Activated naive CD4-positive, alpha-beta T cell treated with anti-CD3 and anti-CD28 coated beads, Interleukin-2, amount 50 U/mL, for 24 hours (primary cell): ENCODE results near the gene KCNQ1OT1.

Source experiments
- H3K27ac Mint-ChIP-seq: one replicate; pipeline ENCODE4 v1.8.0; 2021; ENCODE audit warnings: mild to moderate bottlenecking, mixed read lengths
- H3K27me3 Mint-ChIP-seq: one replicate; pipeline ENCODE4 v1.8.0; 2021; ENCODE audit warnings: mixed read lengths
- H3K36me3 Mint-ChIP-seq: one replicate; pipeline ENCODE4 v1.8.0; 2021; ENCODE audit warnings: mixed read lengths
- H3K4me1 Mint-ChIP-seq: one replicate; pipeline ENCODE4 v1.8.0; 2021; ENCODE audit warnings: mixed read lengths
- H3K4me3 Mint-ChIP-seq: one replicate; pipeline ENCODE4 v1.8.0; 2021; ENCODE audit warnings: mild to moderate bottlenecking, mixed read lengths
- H3K9me3 Mint-ChIP-seq: one replicate; pipeline ENCODE4 v1.8.0; 2021; ENCODE audit warnings: mixed read lengths

The KCNQ1OT1 gene

GRCh38 chr11:2578929-2579270 lies 120.9 kb downstream of the KCNQ1OT1 start:
- Mint-ChIP-seq H3K27ac (no peak overlapping the region), H3K4me1 (no peaks in the 10 kb centered on the region), H3K4me3 (no peak overlapping the region), H3K36me3 (no peaks in the 10 kb centered on the region), H3K9me3 (no peaks in the 10 kb centered on the region), H3K27me3 (no peaks in the 10 kb centered on the region)

GRCh38 chr11:2577991-2578928 lies 121.5 kb downstream of the KCNQ1OT1 start:
- Mint-ChIP-seq H3K36me3 (no peaks in the 10 kb centered on the region), H3K27me3 (no peaks in the 10 kb centered on the region), H3K27ac (no peak overlapping the region), H3K9me3 (no peaks in the 10 kb centered on the region), H3K4me3 (no peak overlapping the region), H3K4me1 (no peaks in the 10 kb centered on the region)

GRCh38 chr11:2577031-2577990 lies 122.5 kb downstream of the KCNQ1OT1 start:
- H3K27ac Mint-ChIP-seq: no peak overlapping the region
- no peaks in the 10 kb centered on the region for H3K36me3 Mint-ChIP-seq
- H3K9me3 Mint-ChIP-seq: no peaks in the 10 kb centered on the region
- no peaks in the 10 kb centered on the region for H3K4me1 Mint-ChIP-seq
- no peaks in the 10 kb centered on the region for H3K27me3 Mint-ChIP-seq
- H3K4me3 Mint-ChIP-seq: no peak overlapping the region

DNA sequence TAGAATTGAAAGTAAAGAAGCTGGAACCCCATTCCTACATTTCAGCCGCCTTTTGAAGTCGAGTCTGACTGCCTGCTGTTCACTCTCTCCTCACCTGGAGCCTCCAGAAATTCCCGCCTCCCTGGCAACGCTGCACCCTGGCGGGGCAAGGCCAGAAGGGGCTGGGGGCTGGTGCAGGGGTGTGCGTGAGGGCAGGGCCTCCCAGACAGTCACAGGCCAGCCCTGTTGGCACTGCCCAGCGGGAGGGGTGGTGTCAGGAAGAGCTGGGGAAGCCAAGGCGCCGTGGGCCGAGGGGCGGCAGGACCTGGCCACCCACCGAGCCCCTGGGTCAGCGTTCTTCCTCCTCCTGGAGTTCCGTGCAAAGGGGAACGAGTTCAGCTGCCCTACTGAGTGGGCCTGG lies 123.2 kb downstream of the KCNQ1OT1 start:
- Mint-ChIP-seq H3K4me1 (no peaks in the 10 kb centered on the region), H3K27ac (no peak overlapping the region), H3K4me3 (no peak overlapping the region), H3K36me3 (no peaks in the 10 kb centered on the region), H3K9me3 (no peaks in the 10 kb centered on the region), H3K27me3 (no peaks in the 10 kb centered on the region)

DNA sequence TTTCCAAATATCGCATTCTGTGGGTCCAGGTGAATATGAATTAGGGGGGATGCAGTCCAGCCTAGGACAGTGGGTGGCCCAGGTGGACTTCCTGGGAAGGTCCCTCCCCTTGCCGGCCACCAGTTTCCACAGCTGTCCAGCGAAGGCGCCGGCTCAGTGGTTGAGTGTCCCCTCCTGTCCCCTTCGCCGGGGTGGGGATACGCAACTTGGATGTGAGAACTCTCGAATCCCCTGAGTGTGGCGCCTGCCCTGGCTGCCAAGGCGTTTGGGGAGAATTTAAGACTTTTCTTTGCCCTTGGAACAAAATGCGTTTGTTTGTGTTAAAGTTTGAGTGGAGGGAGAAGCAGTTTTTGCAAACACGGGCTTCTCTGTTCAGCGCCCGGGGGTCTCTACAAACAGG lies 123.7 kb downstream of the KCNQ1OT1 start:
- Mint-ChIP-seq H3K4me3 (no peak overlapping the region), H3K4me1 (no peaks in the 10 kb centered on the region), H3K27ac (no peak overlapping the region), H3K9me3 (no peaks in the 10 kb centered on the region), H3K27me3 (no peaks in the 10 kb centered on the region), H3K36me3 (no peaks in the 10 kb centered on the region)

DNA sequence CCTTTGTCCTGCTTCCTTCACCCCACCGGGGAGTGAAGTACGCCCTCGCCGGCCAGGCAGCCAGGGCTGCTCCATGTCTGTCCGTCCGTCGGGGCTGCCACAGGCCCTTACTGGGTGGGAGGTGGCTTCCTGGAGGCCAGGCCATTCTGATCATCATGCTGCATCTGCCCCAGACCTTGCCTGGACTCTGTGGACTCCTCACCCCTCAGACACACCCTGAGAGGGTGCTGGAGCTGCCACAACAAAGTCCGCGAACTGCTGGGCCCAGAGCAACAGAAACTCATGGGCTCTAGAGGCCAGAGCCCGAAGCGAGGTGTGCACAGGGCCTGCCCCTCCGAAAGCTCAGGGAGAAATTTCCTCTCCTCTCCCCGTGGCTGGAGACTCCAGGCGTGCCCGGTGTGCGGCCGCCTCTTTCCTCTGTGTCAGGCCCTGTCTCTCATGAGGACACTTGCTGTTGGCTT lies 124.2 kb downstream of the KCNQ1OT1 start:
- Mint-ChIP-seq H3K4me3 (no peak overlapping the region), H3K9me3 (no peaks in the 10 kb centered on the region), H3K27ac (no peak overlapping the region), H3K4me1 (no peaks in the 10 kb centered on the region), H3K36me3 (no peaks in the 10 kb centered on the region), H3K27me3 (no peaks in the 10 kb centered on the region)

DNA sequence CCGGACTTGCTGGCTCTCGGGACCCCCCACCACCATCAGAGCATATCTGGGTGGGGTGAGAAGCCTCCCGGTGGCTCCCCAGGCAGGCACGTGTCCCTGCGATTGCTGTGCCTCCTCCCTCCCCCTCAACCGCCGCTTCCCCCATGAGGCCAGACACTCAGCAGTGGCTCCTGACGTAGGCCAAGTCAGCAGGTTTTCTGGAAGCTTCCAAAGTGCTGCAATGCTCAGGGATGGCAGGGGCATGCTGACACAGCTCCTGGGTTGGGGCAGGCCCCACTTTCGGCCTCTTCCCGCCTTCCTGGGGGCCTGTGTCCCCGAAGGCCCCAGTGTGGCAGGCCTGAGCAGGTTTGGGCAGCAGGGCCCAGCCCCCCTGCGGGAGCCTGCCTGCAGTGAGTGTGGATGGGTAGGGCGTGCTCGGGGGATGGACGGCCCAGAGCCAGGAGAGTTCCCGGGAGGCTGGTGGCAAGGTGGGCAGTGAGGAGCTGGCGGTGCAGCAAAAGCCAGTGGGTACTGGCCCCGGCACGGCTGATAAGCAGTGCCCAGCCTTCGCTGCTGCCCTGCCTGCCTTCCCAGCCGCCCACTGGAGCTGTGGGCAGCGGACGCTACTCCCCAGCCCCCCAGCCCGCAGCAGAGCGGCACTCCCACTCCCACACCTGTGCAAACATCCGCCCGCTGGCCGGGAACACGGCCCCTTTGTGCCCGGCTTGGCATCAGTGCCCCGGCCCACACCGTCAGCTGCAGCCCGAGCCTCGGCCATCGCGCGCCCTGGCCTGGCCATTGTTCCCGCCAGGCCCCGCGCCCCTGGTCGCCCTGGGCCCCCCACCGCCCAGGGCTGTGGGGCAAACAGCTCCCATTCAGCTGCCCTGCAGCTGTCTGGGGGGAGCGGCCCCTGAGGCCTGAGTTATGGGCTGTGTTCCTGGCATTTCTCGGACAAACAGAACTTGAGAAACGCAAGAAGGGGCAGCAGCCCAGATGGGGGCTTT lies 125.0 kb downstream of the KCNQ1OT1 start:
- H3K36me3 Mint-ChIP-seq: no peaks in the 10 kb centered on the region
- no peak overlapping the region for H3K4me3 Mint-ChIP-seq
- no peaks in the 10 kb centered on the region for H3K27me3 Mint-ChIP-seq
- no peaks in the 10 kb centered on the region for H3K4me1 Mint-ChIP-seq
- H3K27ac Mint-ChIP-seq: no peak overlapping the region
- no peaks in the 10 kb centered on the region for H3K9me3 Mint-ChIP-seq

GRCh38 chr11:2574043-2574552 lies 125.7 kb downstream of the KCNQ1OT1 start:
- Mint-ChIP-seq H3K4me1 (no peaks in the 10 kb centered on the region), H3K27me3 (no peaks in the 10 kb centered on the region), H3K36me3 (no peaks in the 10 kb centered on the region), H3K9me3 (no peaks in the 10 kb centered on the region), H3K27ac (no peak overlapping the region), H3K4me3 (no peak overlapping the region)

GRCh38 chr11:2573240-2574042 lies 126.4 kb downstream of the KCNQ1OT1 start:
- Mint-ChIP-seq H3K9me3 (no peaks in the 10 kb centered on the region), H3K27ac (no peak overlapping the region), H3K4me3 (no peak overlapping the region), H3K36me3 (no peaks in the 10 kb centered on the region), H3K4me1 (no peaks in the 10 kb centered on the region), H3K27me3 (no peaks in the 10 kb centered on the region)

DNA sequence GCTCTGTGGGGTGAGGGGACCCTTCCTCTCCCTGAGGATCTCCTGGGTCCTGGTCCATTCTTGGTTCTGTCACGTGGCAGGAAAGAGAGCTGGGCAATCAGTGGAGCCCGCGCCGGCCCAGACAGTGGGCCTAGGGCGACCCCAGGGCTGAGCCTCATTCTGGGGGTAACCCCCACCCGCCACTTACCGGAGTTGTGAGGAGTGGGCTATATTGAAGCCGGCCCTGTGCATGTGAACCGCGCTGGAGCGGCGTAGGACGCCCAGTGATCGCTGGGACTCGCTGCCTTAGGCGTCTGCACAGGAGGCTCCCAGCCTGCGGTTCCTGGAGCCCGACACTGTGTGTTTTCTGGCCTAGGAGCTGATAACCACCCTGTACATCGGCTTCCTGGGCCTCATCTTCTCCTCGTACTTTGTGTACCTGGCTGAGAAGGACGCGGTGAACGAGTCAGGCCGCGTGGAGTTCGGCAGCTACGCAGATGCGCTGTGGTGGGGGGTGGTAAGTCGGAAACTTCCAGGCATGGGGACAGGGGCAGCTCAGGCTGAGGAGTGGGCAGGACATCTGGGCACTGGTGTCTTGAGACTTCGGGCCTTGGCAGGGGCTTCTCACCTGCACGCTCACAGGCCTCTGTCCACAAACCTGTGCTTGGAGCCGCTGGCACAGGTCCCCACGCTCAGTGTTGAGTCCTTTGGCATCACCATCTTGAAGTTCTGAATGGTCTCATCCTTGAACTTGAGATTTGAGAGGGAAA lies 127.1 kb downstream of the KCNQ1OT1 start:
- Mint-ChIP-seq H3K9me3 (no peaks in the 10 kb centered on the region), H3K27me3 (no peaks in the 10 kb centered on the region), H3K27ac (no peak overlapping the region)

DNA sequence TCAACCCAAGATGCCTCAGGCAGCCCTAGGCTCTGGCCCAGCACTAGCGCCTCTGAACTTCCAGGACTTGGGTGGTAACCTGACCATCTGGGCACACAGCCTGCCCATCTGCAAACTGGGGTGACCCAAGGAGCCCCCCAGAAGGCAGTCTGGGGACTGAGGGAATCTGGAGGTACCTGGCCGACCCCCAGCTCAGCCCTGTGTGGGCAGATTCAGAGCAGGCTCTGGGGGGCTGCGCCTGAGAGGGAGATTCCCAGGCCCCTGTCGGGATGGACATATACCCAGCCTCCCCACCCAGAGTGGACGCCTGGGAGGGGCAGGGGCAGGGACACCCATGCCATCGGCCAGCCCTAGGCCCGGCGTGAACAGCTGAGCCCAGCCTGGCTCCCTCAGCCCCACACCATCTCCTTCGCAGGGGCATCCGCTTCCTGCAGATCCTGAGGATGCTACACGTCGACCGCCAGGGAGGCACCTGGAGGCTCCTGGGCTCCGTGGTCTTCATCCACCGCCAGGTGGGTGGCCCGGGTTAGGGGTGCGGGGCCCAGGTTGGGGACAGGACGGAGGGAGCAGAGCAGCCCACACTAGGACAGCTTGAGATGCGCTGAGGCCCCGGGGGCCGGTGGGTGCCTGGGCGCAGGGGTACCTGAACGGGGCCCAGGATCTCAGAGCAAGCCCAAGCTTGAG lies 128.1 kb downstream of the KCNQ1OT1 start:
- H3K27ac Mint-ChIP-seq: no peak overlapping the region
- H3K4me1 Mint-ChIP-seq: no peaks in the 10 kb centered on the region
- no peak overlapping the region for H3K4me3 Mint-ChIP-seq
- no peaks in the 10 kb centered on the region for H3K36me3 Mint-ChIP-seq
- H3K27me3 Mint-ChIP-seq: no peaks in the 10 kb centered on the region
- H3K9me3 Mint-ChIP-seq: no peaks in the 10 kb centered on the region

More for the DNA sequence above, 127.1 kb downstream of the KCNQ1OT1 start:
- no peaks in the 10 kb centered on the region for H3K36me3 Mint-ChIP-seq
- H3K4me3 Mint-ChIP-seq: no peak overlapping the region
- no peaks in the 10 kb centered on the region for H3K4me1 Mint-ChIP-seq

DNA sequence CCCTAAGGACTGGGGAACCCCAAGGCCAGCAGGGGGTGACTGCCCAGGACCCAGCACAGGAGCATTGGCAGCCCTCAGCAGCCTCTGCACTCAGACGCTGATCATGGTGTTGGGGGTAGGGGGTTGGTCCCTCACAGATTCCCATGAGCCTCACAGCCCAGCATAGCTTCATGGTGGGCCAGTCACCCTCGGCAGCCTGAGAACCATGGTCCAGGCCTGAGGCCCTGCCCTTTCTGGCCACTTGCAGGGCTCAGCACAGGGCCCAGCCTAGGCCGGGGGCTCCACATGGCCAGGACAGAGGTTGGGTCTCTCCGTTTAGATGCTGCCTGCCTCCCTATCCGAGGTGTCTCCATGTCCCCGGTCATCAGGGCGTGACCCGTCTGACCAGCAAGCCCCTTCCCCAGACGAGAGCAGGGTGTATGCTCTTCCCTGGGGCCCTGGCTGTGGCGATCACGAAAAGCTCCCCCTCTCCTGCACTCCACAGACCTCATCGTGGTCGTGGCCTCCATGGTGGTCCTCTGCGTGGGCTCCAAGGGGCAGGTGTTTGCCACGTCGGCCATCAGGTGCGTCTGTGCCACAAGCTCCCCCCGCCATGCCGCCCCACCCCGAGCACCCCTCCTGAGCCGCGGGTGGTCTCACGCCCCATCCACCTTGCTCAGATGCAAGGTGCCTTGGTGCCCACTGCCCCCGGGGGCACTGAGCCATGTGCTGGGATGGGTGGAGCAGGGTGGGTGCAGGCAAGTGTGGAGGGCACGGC lies 128.8 kb downstream of the KCNQ1OT1 start:
- Mint-ChIP-seq H3K9me3 (no peaks in the 10 kb centered on the region), H3K27me3 (no peaks in the 10 kb centered on the region), H3K4me3 (no peak overlapping the region), H3K27ac (no peak overlapping the region), H3K4me1 (no peaks in the 10 kb centered on the region), H3K36me3 (no peaks in the 10 kb centered on the region)
